A673 (cell line): Measurements from ENCODE around the gene KCNJ4. TPM values are rescaled to one million over a fixed set of nuclear protein-coding genes. Genes with fewer than 3 reads are reported as not detected.
A peak's percentile ranks its signal among the peaks of the same experiment; 100 is the strongest.

Source experiments
- BruUV-seq: library from RNA; stranded (reverse); fragments of 400-500 nt; replicated peaks from 2 replicates; lab custom pipeline; 2021; lab: Mats Ljungman, UMichigan
- CTCF ChIA-PET: fragments of 300-600 bp; sonication (Branson Sonifier 250); formaldehyde crosslinking; loops from one replicate; lab custom pipeline; 2022; ENCODE audit warnings: antibody characterized with exemption; lab: Charles Lee
- POLR2A ChIA-PET: fragments of 300-600 bp; sonication (Branson Sonifier 250); formaldehyde crosslinking; loops from one replicate; lab custom pipeline; 2022; ENCODE audit warnings: antibody characterized with exemption; ENCODE audit not compliant: low non-redundant PET; lab: Charles Lee
- DNase-seq: peaks from one replicate; pipeline ENCODE4 v3.0.0-alpha.2; 2015; ENCODE audit warnings: low spot score
- H3K27ac ChIP-seq: fragments of 200-600 bp; sonication (generic); 2 replicates; pipeline ENCODE4 v1.5.1; 2016; ENCODE audit warnings: mixed run types, low read depth, mild to moderate bottlenecking, mixed read lengths, antibody characterized with exemption, low read length; ENCODE audit not compliant: poor library complexity, severe bottlenecking
- H3K27me3 ChIP-seq: fragments of 200-600 bp; sonication (generic); replicated peaks from 2 replicates; pipeline ENCODE4 v1.6.1; 2017; ENCODE audit warnings: mixed run types, low read depth, mild to moderate bottlenecking, mixed read lengths, antibody characterized with exemption, low read length; ENCODE audit not compliant: insufficient read depth, poor library complexity
- H3K36me3 ChIP-seq: fragments of 200-600 bp; sonication (generic); 2 replicates; pipeline ENCODE4 v1.6.1; 2016; ENCODE audit warnings: mixed run types, mild to moderate bottlenecking, mixed read lengths, antibody characterized with exemption, low read length; ENCODE audit not compliant: insufficient read depth, poor library complexity, severe bottlenecking
- H3K4me1 ChIP-seq: fragments of 200-600 bp; sonication (generic); 2 replicates; pipeline ENCODE4 v1.6.1; 2017; ENCODE audit warnings: mixed run types, mild to moderate bottlenecking, mixed read lengths, antibody characterized with exemption, low read length; ENCODE audit not compliant: insufficient read depth, poor library complexity, severe bottlenecking
- H3K4me3 ChIP-seq: fragments of 200-600 bp; sonication (generic); 2 replicates; pipeline ENCODE4 v1.5.1; 2016; ENCODE audit warnings: low read depth, mixed run types, mild to moderate bottlenecking, mixed read lengths, low read length; ENCODE audit not compliant: poor library complexity, severe bottlenecking
- H3K9me3 ChIP-seq: fragments of 200-600 bp; sonication (generic); 2 replicates; pipeline ENCODE4 v1.6.1; 2016; ENCODE audit warnings: mixed run types, low read depth, mild to moderate bottlenecking, mixed read lengths, antibody characterized with exemption, low read length; ENCODE audit not compliant: poor library complexity, severe bottlenecking
- CTCF ChIP-seq: fragments of 300-800, 200-600 bp; sonication (generic); conservative IDR thresholded peaks from 2 replicates; pipeline ENCODE4 v1.5.1; 2017; ENCODE audit warnings: low read depth, mild to moderate bottlenecking, antibody characterized with exemption, low read length, moderate library complexity, mixed read lengths
- EZH2 ChIP-seq: fragments of 200-600 bp; sonication (generic); IDR thresholded peaks from 2 replicates; pipeline ENCODE4 v1.6.1; 2017; ENCODE audit warnings: borderline replicate concordance, low read depth, mild to moderate bottlenecking, mixed read lengths, antibody characterized with exemption, low read length; ENCODE audit not compliant: poor library complexity, severe bottlenecking
- intact Hi-C: fragments of 100-400 bp; cut with micrococcal nuclease; formaldehyde crosslinking; loops from one replicate; pipeline ENCODE4 v1.10.0; 2022; ENCODE audit not compliant: unreplicated experiment
- total RNA-seq: library from RNA; stranded (reverse); gene quantifications from 2 replicates; pipeline ENCODE4 v1.2.3, GENCODE V29; 2021

Gene KCNJ4
- total RNA-seq, 1 experiment from 2014 or later, result 1.0 TPM

GRCh38 chr22:38455530-38456271, 702 bp upstream of the KCNJ4 start:
- DNase-seq, result peak; percentile 69
- TF ChIP-seq CTCF (no peak), EZH2 (no peak)
- Histone ChIP-seq H3K36me3 (no peaks in the 10 kb centered on the region), H3K27ac (no peak overlapping the region), H3K9me3 (no peaks in the 10 kb centered on the region), H3K4me1 (peaks cover 10% of the 10 kb centered on the region), H3K27me3 (peaks cover 8% of the 10 kb centered on the region), H3K4me3 (peak overlapping the region; percentile 58)
- ChIA-PET CTCF (no interaction called here), POLR2A (no interaction called here)
- intact Hi-C loops, result no loop called here
- no TSS peak for BruUV-seq

- H3K4me1 ChIP-seq, result peaks cover 10% of the 10 kb centered on the region
- no peak for DNase-seq
Measured at GRCh38 chr22:38454353-38455075, 485 bp downstream of the KCNJ4 start.

GRCh38 chr22:38453996-38454352, 1.0 kb downstream of the KCNJ4 start:
- peaks cover 8% of the 10 kb centered on the region for H3K27me3 ChIP-seq
- DNase-seq, result no peak
- TF ChIP-seq EZH2 (no peak), CTCF (no peak)
- ChIA-PET CTCF (no interaction called here), POLR2A (no interaction called here)
- no peaks in the 10 kb centered on the region for H3K9me3 ChIP-seq
- no peaks in the 10 kb centered on the region for H3K36me3 ChIP-seq
- intact Hi-C loops, result no loop called here
- peaks cover 10% of the 10 kb centered on the region for H3K4me1 ChIP-seq
- no TSS peak for BruUV-seq
- H3K4me3 ChIP-seq, result no peak overlapping the region
- no peak overlapping the region for H3K27ac ChIP-seq

More at GRCh38 chr22:38454353-38455075, 485 bp downstream of the KCNJ4 start:
- ChIA-PET POLR2A (no interaction called here), CTCF (no interaction called here)
- no peak for TF ChIP-seq CTCF
- no peak for TF ChIP-seq EZH2
- no TSS peak for BruUV-seq
- H3K9me3 ChIP-seq, result no peaks in the 10 kb centered on the region
- H3K27ac ChIP-seq, result no peak overlapping the region
- H3K4me3 ChIP-seq, result peak overlapping the region; percentile 58
- intact Hi-C loops, result no loop called here
- H3K27me3 ChIP-seq, result peaks cover 8% of the 10 kb centered on the region
- H3K36me3 ChIP-seq, result no peaks in the 10 kb centered on the region
